ENCODE data around the gene PRND.
"Not testable (repeated sequence)": the region's sequence is repeated elsewhere in the genome, so short reads cannot be mapped to it uniquely, and the experiment has no call there.

Gene PRND

GRCh38 chr20:4759100-4759884 is 37.6 kb downstream of the PRND start:
- Histone ChIP-seq H3K9ac (ENCODE audit: low read length) (peak overlapping the region; percentile 17; the same call in 1 of the 2 replicates), H3K4me3 (ENCODE audit: low read length) (peak overlapping the region; percentile 49), H3K4me2 (ENCODE audit: low read depth, low read length) (peak overlapping the region; percentile 71), H3K4me1 (ENCODE audit: low read length) (peaks cover 11% of the 10 kb centered on the region), H2AFZ (ENCODE audit: low read length) (peak overlapping the region; percentile 67)
- H3K9me2 ChIP-seq (replicated peaks; ENCODE audit: insufficient read depth, low read length); H3K27ac ChIP-seq (ENCODE audit: low read length); H3K36me3 ChIP-seq (replicated peaks; ENCODE audit: insufficient read depth, low read length); H4K20me1 ChIP-seq (ENCODE audit: insufficient read depth, low read length); H3K9me3 ChIP-seq (replicated peaks; ENCODE audit: insufficient read depth, low read length); H3K27me3 ChIP-seq (replicated peaks; ENCODE audit: insufficient read depth, low read length); H3F3A ChIP-seq (ENCODE audit: insufficient read depth, low read length); H3K79me2 ChIP-seq (ENCODE audit: low read length): not testable (repeated sequence)
- TF ChIP-seq CTCF (IDR thresholded peaks at IDR 0.05; ENCODE audit: low read length) = peak; percentile 71
- DNase-seq = peak; percentile 71

GRCh38 chr20:4763261-4763660 is 41.6 kb downstream of the PRND start:
- H3K4me3 ChIP-seq (ENCODE audit: low read length) = no peak overlapping the region
- H3K4me2 ChIP-seq (ENCODE audit: low read depth, low read length) = no peak overlapping the region
- H3K79me2 ChIP-seq (ENCODE audit: low read length) = no peaks in the 10 kb centered on the region
- no peak for DNase-seq
- peaks cover 11% of the 10 kb centered on the region for H3K4me1 ChIP-seq (ENCODE audit: low read length)
- no peak for TF ChIP-seq EZH2 (optimal IDR thresholded peaks at IDR 0.05; ENCODE audit: low read depth, low read length)
- no peak for TF ChIP-seq CTCF (IDR thresholded peaks at IDR 0.05; ENCODE audit: low read length)
- TF ChIP-seq EZH2phosphoT487 (IDR thresholded peaks at IDR 0.05; ENCODE audit: low read length) = no peak
- 0 out of 2 replicates have a peak, but pooled peaks cover 4% of the 10 kb centered on the region for H3F3A ChIP-seq (ENCODE audit: insufficient read depth, low read length)
- no peaks in the 10 kb centered on the region for H3K9me3 ChIP-seq (replicated peaks; ENCODE audit: insufficient read depth, low read length)
- H3K9me2 ChIP-seq (replicated peaks; ENCODE audit: insufficient read depth, low read length) = no peaks in the 10 kb centered on the region
- H3K27ac ChIP-seq (ENCODE audit: low read length) = no peak overlapping the region
- H3K27me3 ChIP-seq (replicated peaks; ENCODE audit: insufficient read depth, low read length) = no peaks in the 10 kb centered on the region
- no peaks in the 10 kb centered on the region for H3K36me3 ChIP-seq (replicated peaks; ENCODE audit: insufficient read depth, low read length)
- no peaks in the 10 kb centered on the region for H4K20me1 ChIP-seq (ENCODE audit: insufficient read depth, low read length)
- H3K9ac ChIP-seq (ENCODE audit: low read length) = no peak overlapping the region
- H2AFZ ChIP-seq (ENCODE audit: low read length) = no peak overlapping the region

GRCh38 chr20:4763723-4764510 is 42.2 kb downstream of the PRND start:
- no peak overlapping the region for H3K27ac ChIP-seq (ENCODE audit: low read length)

More at GRCh38 chr20:4763723-4764510, 42.2 kb downstream of the PRND start:
- H3K79me2 ChIP-seq (ENCODE audit: low read length) = no peaks in the 10 kb centered on the region
- no peaks in the 10 kb centered on the region for H3K27me3 ChIP-seq (replicated peaks; ENCODE audit: insufficient read depth, low read length)
- no peak overlapping the region for H3K9ac ChIP-seq (ENCODE audit: low read length)
- H4K20me1 ChIP-seq (ENCODE audit: insufficient read depth, low read length) = no peaks in the 10 kb centered on the region
- H3K4me3 ChIP-seq (ENCODE audit: low read length) = no peak overlapping the region
- H3K36me3 ChIP-seq (replicated peaks; ENCODE audit: insufficient read depth, low read length) = no peaks in the 10 kb centered on the region
- H3K4me2 ChIP-seq (ENCODE audit: low read depth, low read length) = no peak overlapping the region
- H3K9me3 ChIP-seq (replicated peaks; ENCODE audit: insufficient read depth, low read length) = no peaks in the 10 kb centered on the region
- no peak for TF ChIP-seq EZH2phosphoT487 (IDR thresholded peaks at IDR 0.05; ENCODE audit: low read length)
- no peak for TF ChIP-seq EZH2 (optimal IDR thresholded peaks at IDR 0.05; ENCODE audit: low read depth, low read length)
- TF ChIP-seq CTCF (IDR thresholded peaks at IDR 0.05; ENCODE audit: low read length) = no peak
- 0 out of 2 replicates have a peak, but pooled peaks cover 4% of the 10 kb centered on the region for H3F3A ChIP-seq (ENCODE audit: insufficient read depth, low read length)
- DNase-seq = no peak
- H2AFZ ChIP-seq (ENCODE audit: low read length) = no peak overlapping the region
- H3K4me1 ChIP-seq (ENCODE audit: low read length) = peaks cover 11% of the 10 kb centered on the region
- no peaks in the 10 kb centered on the region for H3K9me2 ChIP-seq (replicated peaks; ENCODE audit: insufficient read depth, low read length)

All from MM.1S (cell line).